ENCODE measurements around the gene TWIST2. TPM values are rescaled to one million over a fixed set of nuclear protein-coding genes. Genes with fewer than 3 reads are reported as not detected.

The TWIST2 gene
- polyA plus RNA-seq, 3 donors: 0.43 to 0.49 (median 0.43) TPM

GRCh38 chr2:238873381-238873801 is 25.5 kb downstream of the TWIST2 start:
- no peak overlapping the region for H3K4me3 ChIP-seq (replicated peaks in 1 of 3; ENCODE audit: low read depth in 2 of 3, low read length in 3 of 3)
- Mint-ChIP-seq H3K4me1 (no peaks in the 10 kb centered on the region), H3K27ac (no peak overlapping the region), H3K4me3 (no peak overlapping the region), H3K36me3 (no peaks in the 10 kb centered on the region), H3K27me3 (ENCODE audit: low read depth in 3 of 3) (peaks cover 10 to 21% (median 16%) of the 10 kb centered on the region in 3 donors), H3K9me3 (peaks cover 0 to 8% (median 2%) of the 10 kb centered on the region in 7 donors)
- no peak overlapping the region for H2AFZ ChIP-seq (ENCODE audit: insufficient read depth, low read depth, low read length, poor library complexity, severe bottlenecking)
- no peak for DNase-seq
- 97% methylated on average over 11 of the region's 16 CpGs for WGBS (ENCODE audit: insufficient coverage)
- H3K27ac ChIP-seq (ENCODE audit: low read depth in 1 of 2, low read length in 2 of 2): no peak overlapping the region
- H3K4me2 ChIP-seq (replicated peaks; ENCODE audit: extremely low read depth, low read length, poor library complexity, severe bottlenecking): no peak overlapping the region
- H3K4me1 ChIP-seq (ENCODE audit: control insufficient read depth in 1 of 2, insufficient read depth in 2 of 2, low read length in 2 of 2): no peaks in the 10 kb centered on the region
- no peaks in the 10 kb centered on the region for H3K27me3 ChIP-seq (ENCODE audit: control insufficient read depth in 2 of 2, insufficient read depth in 2 of 2, low read length in 2 of 2)
- intact Hi-C loops (cut with micrococcal nuclease): no loop called here
- no peaks in the 10 kb centered on the region for H3K79me2 ChIP-seq (ENCODE audit: insufficient read depth, low read length)
- TF ChIP-seq CTCF (IDR thresholded peaks at IDR 0.05): no peak
- no peaks in the 10 kb centered on the region for H3K9me3 ChIP-seq (replicated peaks in 1 of 2; ENCODE audit: control insufficient read depth in 1 of 2, insufficient read depth in 1 of 2, low read length in 2 of 2)
- H4K20me1 ChIP-seq (ENCODE audit: insufficient read depth, low read length): no peaks in the 10 kb centered on the region
- H3K36me3 ChIP-seq (replicated peaks in 1 of 2; ENCODE audit: control insufficient read depth in 1 of 2, insufficient read depth in 2 of 2, low read length in 2 of 2): no peaks in the 10 kb centered on the region
- H3K9ac ChIP-seq (ENCODE audit: insufficient read depth, low read length, poor library complexity, severe bottlenecking): no peak overlapping the region

DNA sequence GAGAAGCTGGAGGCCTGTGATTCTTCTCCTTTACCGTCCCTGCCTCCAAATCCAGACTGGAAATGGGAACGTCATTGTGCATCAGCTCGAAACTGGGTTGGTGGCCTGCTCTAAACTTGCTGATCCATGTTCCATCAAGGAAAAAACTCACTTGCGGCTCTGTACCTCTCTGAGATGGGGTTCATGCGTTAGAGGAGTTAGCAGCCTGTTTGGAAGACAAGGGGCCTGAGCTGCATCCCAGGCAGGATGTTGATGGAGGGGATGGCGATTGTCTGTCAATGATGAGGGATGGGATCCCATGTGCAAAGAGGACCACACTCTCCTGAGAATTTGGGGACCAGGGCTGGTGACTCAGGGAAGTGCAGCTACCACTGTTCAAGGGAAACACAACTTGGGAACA is 26.0 kb downstream of the TWIST2 start:
- no peaks in the 10 kb centered on the region for H3K36me3 ChIP-seq (replicated peaks in 1 of 2; ENCODE audit: control insufficient read depth in 1 of 2, insufficient read depth in 2 of 2, low read length in 2 of 2)
- WGBS (ENCODE audit: insufficient coverage): 94% methylated on average over 5 of the region's 6 CpGs
- Mint-ChIP-seq H3K9me3 (peaks cover 0 to 8% (median 2%) of the 10 kb centered on the region in 7 donors), H3K4me1 (no peaks in the 10 kb centered on the region), H3K27me3 (ENCODE audit: low read depth in 3 of 3) (peaks cover 7 to 21% (median 13%) of the 10 kb centered on the region in 3 donors), H3K4me3 (no peak overlapping the region), H3K36me3 (no peaks in the 10 kb centered on the region), H3K27ac (no peak overlapping the region)
- H3K4me2 ChIP-seq (replicated peaks; ENCODE audit: extremely low read depth, low read length, poor library complexity, severe bottlenecking): no peak overlapping the region
- no peaks in the 10 kb centered on the region for H3K4me1 ChIP-seq (ENCODE audit: control insufficient read depth in 1 of 2, insufficient read depth in 2 of 2, low read length in 2 of 2)
- H2AFZ ChIP-seq (ENCODE audit: insufficient read depth, low read depth, low read length, poor library complexity, severe bottlenecking): no peak overlapping the region
- TF ChIP-seq CTCF (IDR thresholded peaks at IDR 0.05): no peak
- DNase-seq: no peak
- no peaks in the 10 kb centered on the region for H3K9me3 ChIP-seq (replicated peaks in 1 of 2; ENCODE audit: control insufficient read depth in 1 of 2, insufficient read depth in 1 of 2, low read length in 2 of 2)
- intact Hi-C loops (cut with micrococcal nuclease): no loop called here
- no peaks in the 10 kb centered on the region for H3K79me2 ChIP-seq (ENCODE audit: insufficient read depth, low read length)
- no peak overlapping the region for H3K4me3 ChIP-seq (replicated peaks in 1 of 3; ENCODE audit: low read depth in 2 of 3, low read length in 3 of 3)
- H4K20me1 ChIP-seq (ENCODE audit: insufficient read depth, low read length): no peaks in the 10 kb centered on the region
- H3K27me3 ChIP-seq (ENCODE audit: control insufficient read depth in 2 of 2, insufficient read depth in 2 of 2, low read length in 2 of 2): no peaks in the 10 kb centered on the region
- no peak overlapping the region for H3K9ac ChIP-seq (ENCODE audit: insufficient read depth, low read length, poor library complexity, severe bottlenecking)
- no peak overlapping the region for H3K27ac ChIP-seq (ENCODE audit: low read depth in 1 of 2, low read length in 2 of 2)

All from CD14-positive monocyte (primary cell).